IMR-90 (cell line): ENCODE results near the gene LILRA1. TPM values are rescaled to one million over a fixed set of nuclear protein-coding genes. Genes with fewer than 3 reads are reported as not detected.

ENCODE experiments used
- ATAC-seq: fragments of 200-7000 bp; cut with Tn5 transposase; 2 replicates; pipeline ENCODE4 v1.9.1; 2020; ENCODE audit warnings: low read depth, mild to moderate bottlenecking, moderate library complexity
- BruUV-seq: library from RNA; stranded (reverse); fragments of 400-500 nt; replicated peaks from 2 replicates; lab custom pipeline; 2021; lab: Mats Ljungman, UMichigan
- CTCF ChIA-PET: fragments of 300-600 bp; formaldehyde crosslinking; extraction: SDS; loops from one replicate; lab custom pipeline; 2021; ENCODE audit warnings: antibody characterized with exemption; lab: Yijun Ruan, JAX
- POLR2A ChIA-PET: fragments of 300-600 bp; sonication (Branson Sonifier 250); formaldehyde crosslinking; loops from one replicate; lab custom pipeline; 2022; ENCODE audit warnings: antibody characterized with exemption; ENCODE audit not compliant: unreplicated experiment; lab: Charles Lee
- DNase-seq: peaks from one replicate; pipeline ENCODE4 v3.0.0; 2013
- H2AFZ ChIP-seq: replicated peaks from 2 replicates; pipeline ENCODE3; 2013; ENCODE audit warnings: low read length, mild to moderate bottlenecking; ENCODE audit not compliant: poor library complexity
- H2AK5ac ChIP-seq: 2 replicates; pipeline ENCODE4 v1.6.1; 2013; ENCODE audit warnings: low read depth, low read length, inconsistent platforms
- H2AK9ac ChIP-seq: replicated peaks from 2 replicates; pipeline ENCODE3; 2013; ENCODE audit warnings: mild to moderate bottlenecking, low read depth, low read length, moderate library complexity; ENCODE audit not compliant: poor library complexity
- H2BK120ac ChIP-seq: 2 replicates; pipeline ENCODE4 v1.6.1; 2013; ENCODE audit warnings: low read depth, low read length, inconsistent platforms
- H2BK15ac ChIP-seq: 3 replicates; pipeline ENCODE4 v1.6.1; 2013; ENCODE audit warnings: low read depth, low read length, inconsistent platforms
- H2BK20ac ChIP-seq: 2 replicates; pipeline ENCODE4 v1.6.1; 2013; ENCODE audit warnings: low read depth, mild to moderate bottlenecking, inconsistent platforms, low read length, moderate library complexity
- H2BK5ac ChIP-seq: 2 replicates; pipeline ENCODE4 v1.6.1; 2013; ENCODE audit warnings: mild to moderate bottlenecking, low read depth, low read length, inconsistent platforms; ENCODE audit not compliant: poor library complexity, severe bottlenecking
- H3K14ac ChIP-seq: replicated peaks from 2 replicates; pipeline ENCODE4 v1.6.1; 2013; ENCODE audit warnings: low read depth, low read length, inconsistent platforms
- H3K18ac ChIP-seq: 2 replicates; pipeline ENCODE4 v1.6.1; 2013; ENCODE audit warnings: low read depth, low read length, control low read depth
- H3K23ac ChIP-seq: 2 replicates; pipeline ENCODE4 v1.6.1; 2013; ENCODE audit warnings: low read depth, low read length, inconsistent platforms
- H3K27ac ChIP-seq: 2 replicates; pipeline ENCODE4 v1.5.1; 2013; ENCODE audit warnings: mild to moderate bottlenecking, control low read depth, low read length; ENCODE audit not compliant: insufficient read depth
- H3K27me3 ChIP-seq: 2 replicates; pipeline ENCODE4 v1.6.1; 2013; ENCODE audit warnings: low read length; ENCODE audit not compliant: control insufficient read depth, insufficient read depth
- H3K36me3 ChIP-seq: 2 replicates; pipeline ENCODE4 v1.6.1; 2013; ENCODE audit warnings: low read length, mixed read lengths; ENCODE audit not compliant: control insufficient read depth, insufficient read depth
- H3K4ac ChIP-seq: 2 replicates; pipeline ENCODE4 v1.6.1; 2013; ENCODE audit warnings: low read depth, low read length, inconsistent platforms
- H3K4me1 ChIP-seq: 2 replicates; pipeline ENCODE4 v1.6.1; 2013; ENCODE audit warnings: low read length, mixed read lengths; ENCODE audit not compliant: control insufficient read depth, insufficient read depth
- H3K4me2 ChIP-seq: 2 replicates; pipeline ENCODE4 v1.6.1; 2013; ENCODE audit warnings: low read depth, mild to moderate bottlenecking, control low read depth, low read length, moderate library complexity
- H3K4me3 ChIP-seq: 2 replicates; pipeline ENCODE4 v1.5.1; 2013; ENCODE audit warnings: low read depth, mild to moderate bottlenecking, control low read depth, low read length, moderate library complexity; ENCODE audit not compliant: insufficient read depth
- H3K56ac ChIP-seq: 2 replicates; pipeline ENCODE4 v1.6.1; 2013; ENCODE audit warnings: low read length, inconsistent platforms; ENCODE audit not compliant: insufficient read depth; ENCODE audit errors: extremely low read depth
- H3K79me1 ChIP-seq, 2 experiments: 2 replicates each; pipeline ENCODE4 v1.6.1; 2013; ENCODE audit warnings: low read length in 2 of 2, inconsistent platforms in 1 of 2, low read depth in 1 of 2
- H3K9ac ChIP-seq: 2 replicates; pipeline ENCODE4 v1.6.1; 2013; ENCODE audit warnings: low read depth, low read length, control low read depth
- H3K9me1 ChIP-seq: 2 replicates; pipeline ENCODE4 v1.6.1; 2013; ENCODE audit warnings: low read length, inconsistent platforms; ENCODE audit not compliant: insufficient read depth
- H3K9me3 ChIP-seq: 2 replicates; pipeline ENCODE4 v1.6.1; 2013; ENCODE audit warnings: low read length; ENCODE audit not compliant: control insufficient read depth, insufficient read depth
- H4K20me1 ChIP-seq: 2 replicates; pipeline ENCODE4 v1.6.1; 2013; ENCODE audit warnings: low read length, inconsistent platforms; ENCODE audit not compliant: insufficient read depth
- H4K5ac ChIP-seq: 2 replicates; pipeline ENCODE4 v1.6.1; 2013; ENCODE audit warnings: mild to moderate bottlenecking, low read depth, low read length, control low read depth
- H4K8ac ChIP-seq, 2 experiments: 2 replicates each; pipeline ENCODE4 v1.6.1; 2013; ENCODE audit warnings: low read depth in 2 of 2, low read length in 2 of 2, control low read depth in 1 of 2, inconsistent platforms in 1 of 2
- H4K91ac ChIP-seq: 2 replicates; pipeline ENCODE4 v1.6.1; 2013; ENCODE audit warnings: low read depth, low read length, inconsistent platforms; ENCODE audit not compliant: insufficient read depth
- BHLHE40 ChIP-seq: fragments of 150-350 bp; IDR thresholded peaks from 2 replicates; pipeline ENCODE4 v1.6.1; 2016; ENCODE audit warnings: mild to moderate bottlenecking, low read depth, low read length
- CEBPB ChIP-seq: IDR thresholded peaks from 2 replicates; pipeline ENCODE4 v1.6.1; 2012; ENCODE audit warnings: low read depth, low read length, improper control_type of control experiment
- FOS ChIP-seq: fragments of 150-350 bp; IDR thresholded peaks from 2 replicates; pipeline ENCODE4 v1.6.1; 2016; ENCODE audit warnings: low read depth, low read length
- MAFK ChIP-seq: IDR thresholded peaks from 2 replicates; pipeline ENCODE4 v1.6.1; 2012; ENCODE audit warnings: low read depth, low read length, improper control_type of control experiment
- MAZ ChIP-seq: IDR thresholded peaks from 2 replicates; pipeline ENCODE4 v1.6.1; 2012; ENCODE audit warnings: low read depth, mild to moderate bottlenecking, low read length, improper control_type of control experiment, moderate library complexity, borderline replicate concordance
- MXI1 ChIP-seq: IDR thresholded peaks from 2 replicates; pipeline ENCODE4 v1.6.1; 2012; ENCODE audit warnings: low read depth, mild to moderate bottlenecking, low read length, moderate library complexity, borderline replicate concordance
- POLR2A ChIP-seq: IDR thresholded peaks from 2 replicates; pipeline ENCODE4 v1.6.1; 2012; ENCODE audit warnings: mild to moderate bottlenecking, low read depth, low read length
- RAD21 ChIP-seq: IDR thresholded peaks from 2 replicates; pipeline ENCODE4 v1.6.1; 2012; ENCODE audit warnings: low read length, improper control_type of control experiment
- RCOR1 ChIP-seq: IDR thresholded peaks from 2 replicates; pipeline ENCODE4 v1.6.1; 2012; ENCODE audit warnings: mild to moderate bottlenecking, low read length, improper control_type of control experiment; ENCODE audit not compliant: insufficient replicate concordance
- RFX5 ChIP-seq: IDR thresholded peaks from 2 replicates; pipeline ENCODE4 v1.8.0; 2012; ENCODE audit warnings: low read depth, mild to moderate bottlenecking, low read length, moderate library complexity
- SMC3 ChIP-seq: fragments of 150-350 bp; IDR thresholded peaks from 2 replicates; pipeline ENCODE4 v1.6.1; 2016; ENCODE audit warnings: low read depth, mild to moderate bottlenecking, antibody characterized with exemption, low read length, moderate library complexity
- USF2 ChIP-seq: fragments of 150-350 bp; IDR thresholded peaks from 2 replicates; pipeline ENCODE4 v1.6.1; 2017; ENCODE audit warnings: mild to moderate bottlenecking, antibody characterized with exemption, low read length, low read depth
- WGBS, 2 experiments: methylation state at CpG; one replicate each; pipeline versions ENCODE4 v1.1.5 to v1.1.7; 2013; ENCODE audit warnings: missing lambda C conversion rate in 2 of 2; ENCODE audit not compliant: insufficient read length in 1 of 2; ENCODE audit errors: extremely low coverage in 2 of 2; 5-methylcytosine and 5-hydroxymethylcytosine counted together
- dilution Hi-C: fragments of 300-500 bp; cut with HindIII; formaldehyde crosslinking; loops from one replicate; pipeline ENCODE4 v1.14.3; 2018; ENCODE audit warnings: low sequenced_read_pairs; ENCODE audit not compliant: unreplicated experiment
- in situ Hi-C: fragments of 300-500 bp; cut with MboI; formaldehyde crosslinking; loops from 3 replicates; pipeline ENCODE4 v1.14.3; 2019; ENCODE audit warnings: low sequenced_read_pairs, inconsistent platforms, mixed read lengths
- intact Hi-C: fragments of 100-400 bp; cut with micrococcal nuclease; formaldehyde crosslinking; loops from 2 replicates; pipeline ENCODE4 v1.10.0; 2022
- polyA plus RNA-seq, 3 experiments: library from polyadenylated mRNA; depleted of rRNA; stranded (reverse); fragments of >200 nt; gene quantifications; 2 replicates each; pipeline ENCODE4 v1.2.3, GENCODE V29; 2012; ENCODE audit warnings: low replicate concordance in 1 of 3
- total RNA-seq: library from RNA; depleted of rRNA; stranded (reverse); fragments of >200 nt; gene quantifications from 2 replicates; pipeline ENCODE4 v1.2.3, GENCODE V29; 2012
- TF ChIP-seq, protein P1 (sequence below): conservative IDR thresholded peaks from 2 replicates; pipeline ENCODE4 v1.5.1; 2012; ENCODE audit warnings: mild to moderate bottlenecking, low read depth, low read length, improper control_type of control experiment

Gene LILRA1
- total and polyA plus RNA-seq, 2 of the 4 experiments (the other 2 are of a cell fraction): not detected

- Histone ChIP-seq H3K36me3 (no peaks in the 10 kb centered on the region), H2BK120ac (no peak overlapping the region), H4K91ac (no peak overlapping the region), H4K20me1 (no peaks in the 10 kb centered on the region), H3K79me1 (no peaks in the 10 kb centered on the region), H2BK20ac (no peak overlapping the region), H3K56ac (no peak overlapping the region), H3K9me3 (peaks cover 3% of the 10 kb centered on the region), H3K27me3 (no peaks in the 10 kb centered on the region), H2AK9ac (no peak overlapping the region), H4K8ac (no peak overlapping the region), H3K4me3 (no peak overlapping the region), H2AFZ (no peak overlapping the region), H2BK15ac (no peak overlapping the region), H3K27ac (no peak overlapping the region), H3K14ac (no peak overlapping the region), H4K5ac (no peak overlapping the region), H3K4me1 (no peaks in the 10 kb centered on the region), H3K4ac (no peak overlapping the region), H3K4me2 (no peak overlapping the region), H3K23ac (no peak overlapping the region), H3K9me1 (no peaks in the 10 kb centered on the region), H2BK5ac (no peak overlapping the region), H3K9ac (no peak overlapping the region), H2AK5ac (no peak overlapping the region), H3K18ac (no peak overlapping the region)
- BruUV-seq: no TSS peak
- intact Hi-C loops: no loop called here
- dilution Hi-C loops: no loop called here
- DNase-seq: no peak
- ChIA-PET POLR2A (no interaction called here), CTCF (no interaction called here)
- TF ChIP-seq USF2 (no peak), BHLHE40 (no peak), RFX5 (no peak), SMC3 (no peak), MAFK (no peak), POLR2A (no peak), FOS (no peak), MXI1 (no peak), RAD21 (no peak), RCOR1 (no peak), MAZ (no peak), CEBPB (no peak)
- TF ChIP-seq, protein P1, sequence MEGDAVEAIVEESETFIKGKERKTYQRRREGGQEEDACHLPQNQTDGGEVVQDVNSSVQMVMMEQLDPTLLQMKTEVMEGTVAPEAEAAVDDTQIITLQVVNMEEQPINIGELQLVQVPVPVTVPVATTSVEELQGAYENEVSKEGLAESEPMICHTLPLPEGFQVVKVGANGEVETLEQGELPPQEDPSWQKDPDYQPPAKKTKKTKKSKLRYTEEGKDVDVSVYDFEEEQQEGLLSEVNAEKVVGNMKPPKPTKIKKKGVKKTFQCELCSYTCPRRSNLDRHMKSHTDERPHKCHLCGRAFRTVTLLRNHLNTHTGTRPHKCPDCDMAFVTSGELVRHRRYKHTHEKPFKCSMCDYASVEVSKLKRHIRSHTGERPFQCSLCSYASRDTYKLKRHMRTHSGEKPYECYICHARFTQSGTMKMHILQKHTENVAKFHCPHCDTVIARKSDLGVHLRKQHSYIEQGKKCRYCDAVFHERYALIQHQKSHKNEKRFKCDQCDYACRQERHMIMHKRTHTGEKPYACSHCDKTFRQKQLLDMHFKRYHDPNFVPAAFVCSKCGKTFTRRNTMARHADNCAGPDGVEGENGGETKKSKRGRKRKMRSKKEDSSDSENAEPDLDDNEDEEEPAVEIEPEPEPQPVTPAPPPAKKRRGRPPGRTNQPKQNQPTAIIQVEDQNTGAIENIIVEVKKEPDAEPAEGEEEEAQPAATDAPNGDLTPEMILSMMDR: no peak
- WGBS, 2 experiments: no CpG with 5 or more reads among the region's 4 CpGs
- ATAC-seq: no peak
- in situ Hi-C loops: no loop called here
These were observed 27.0 kb downstream of the LILRA1 start for GRCh38 chr19:54620464-54620863.
